Nephron (organoid): Measurements from ENCODE around the gene PRPF4.
"Not testable (repeated sequence)": the region's sequence is repeated elsewhere in the genome, so short reads cannot be mapped to it uniquely, and the experiment has no call there.

Experiments used
- H3K27ac Mint-ChIP-seq, 3 experiments: 2 replicates each; pipeline ENCODE4 v1.8.0; 2020; ENCODE audit warnings: mixed read lengths in 3 of 3, mild to moderate bottlenecking in 2 of 3, moderate library complexity in 1 of 3
- H3K27me3 Mint-ChIP-seq: 2 replicates; pipeline ENCODE4 v1.8.0; 2021; ENCODE audit warnings: low read depth, mild to moderate bottlenecking, moderate library complexity, mixed read lengths
- H3K36me3 Mint-ChIP-seq: 2 replicates; pipeline ENCODE4 v1.8.0; 2020; ENCODE audit warnings: low read depth, mixed read lengths
- H3K4me1 Mint-ChIP-seq: 2 replicates; pipeline ENCODE4 v1.8.0; 2020; ENCODE audit warnings: mixed read lengths
- H3K4me3 Mint-ChIP-seq, 3 experiments: 2 replicates each; pipeline ENCODE4 v1.8.0; 2020; ENCODE audit warnings: mild to moderate bottlenecking in 3 of 3, mixed read lengths in 3 of 3, moderate library complexity in 2 of 3
- H3K9me3 Mint-ChIP-seq: 2 replicates; pipeline ENCODE4 v1.8.0; 2020; ENCODE audit warnings: mixed read lengths
- CTCF ChIP-seq, 3 experiments: fragments of 200-600 bp; sonication (generic); IDR thresholded peaks; one replicate each; pipeline ENCODE4 v1.5.0; 2021; ENCODE audit warnings: antibody characterized with exemption in 3 of 3; ENCODE audit not compliant: unreplicated experiment in 3 of 3

PRPF4 gene

DNA sequence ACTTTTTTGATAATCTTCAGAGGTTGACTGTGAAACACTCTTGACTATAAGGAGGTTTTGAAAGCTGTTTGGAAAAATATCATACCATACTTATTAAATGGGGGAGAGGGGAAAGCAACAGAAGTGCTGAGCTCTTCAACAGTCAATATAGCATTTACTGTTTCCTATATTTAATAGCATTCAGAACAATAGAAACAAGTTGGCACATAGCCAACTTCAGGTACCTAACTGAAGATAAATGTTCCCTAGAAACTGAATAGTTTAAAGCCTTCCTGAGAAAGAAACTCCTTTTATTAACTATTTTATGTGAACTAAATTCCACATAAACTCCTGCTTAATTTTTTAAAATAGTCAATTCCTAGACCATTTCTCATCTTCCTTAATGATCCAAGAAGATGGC lies 27.8 kb upstream of the PRPF4 start:
- Mint-ChIP-seq H3K4me1 (no peaks in the 10 kb centered on the region), H3K4me3 (no peak overlapping the region), H3K9me3 (peaks cover 6% of the 10 kb centered on the region), H3K27me3 (no peaks in the 10 kb centered on the region), H3K27ac (no peak overlapping the region), H3K36me3 (peaks cover 25% of the 10 kb centered on the region)
- TF ChIP-seq CTCF (IDR thresholded peaks at IDR 0.05; ENCODE audit: unreplicated experiment in 3 of 3), result no peak

- not testable (repeated sequence) for H3K27me3 Mint-ChIP-seq, H3K9me3 Mint-ChIP-seq, H3K27ac Mint-ChIP-seq, H3K4me3 Mint-ChIP-seq, H3K4me1 Mint-ChIP-seq
- peaks cover 28% of the 10 kb centered on the region for H3K36me3 Mint-ChIP-seq
Measured at GRCh38 chr9:113249661-113250060, 25.8 kb upstream of the PRPF4 start.

DNA sequence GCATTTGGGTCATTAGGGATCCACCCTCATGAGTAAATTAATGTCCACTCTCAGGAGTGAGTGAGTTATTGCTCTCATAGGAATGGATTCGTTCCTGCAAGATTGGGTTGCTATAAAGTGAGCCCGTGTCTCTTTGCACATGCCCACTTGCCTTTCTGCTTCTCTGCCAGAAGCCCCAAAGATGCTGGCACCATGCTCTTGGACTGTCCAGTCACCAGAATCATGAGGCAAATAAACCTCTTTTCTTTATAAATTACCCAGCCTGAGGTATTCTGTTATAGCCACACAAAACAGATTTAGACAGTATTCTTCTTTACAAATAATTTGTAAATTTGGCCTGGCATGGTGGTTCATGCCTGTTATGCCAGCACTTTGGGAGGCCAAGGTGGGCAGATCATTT lies 24.7 kb upstream of the PRPF4 start:
- no peaks in the 10 kb centered on the region for H3K4me1 Mint-ChIP-seq
- peaks cover 28% of the 10 kb centered on the region for H3K36me3 Mint-ChIP-seq
- TF ChIP-seq CTCF (IDR thresholded peaks at IDR 0.05; ENCODE audit: unreplicated experiment in 3 of 3), result no peak
- H3K27me3 Mint-ChIP-seq, result no peaks in the 10 kb centered on the region
- no peak overlapping the region for H3K4me3 Mint-ChIP-seq
- H3K27ac Mint-ChIP-seq, result no peak overlapping the region
- peaks cover 6% of the 10 kb centered on the region for H3K9me3 Mint-ChIP-seq

GRCh38 chr9:113254991-113255390 lies 20.5 kb upstream of the PRPF4 start:
- H3K27ac Mint-ChIP-seq, result no peak overlapping the region
- no peak overlapping the region for H3K4me3 Mint-ChIP-seq
- H3K9me3 Mint-ChIP-seq, result peaks cover 2% of the 10 kb centered on the region
- TF ChIP-seq CTCF (IDR thresholded peaks at IDR 0.05; ENCODE audit: unreplicated experiment in 3 of 3), result no peak
- H3K27me3 Mint-ChIP-seq, result no peaks in the 10 kb centered on the region
- no peaks in the 10 kb centered on the region for H3K4me1 Mint-ChIP-seq
- peaks cover 35% of the 10 kb centered on the region for H3K36me3 Mint-ChIP-seq

- Mint-ChIP-seq H3K27ac (no peak overlapping the region), H3K27me3 (no peaks in the 10 kb centered on the region), H3K4me3 (no peak overlapping the region), H3K4me1 (no peaks in the 10 kb centered on the region), H3K9me3 (peaks cover 2% of the 10 kb centered on the region), H3K36me3 (peaks cover 39% of the 10 kb centered on the region)
- TF ChIP-seq CTCF (IDR thresholded peaks at IDR 0.05; ENCODE audit: unreplicated experiment in 3 of 3), result no peak
Measured at GRCh38 chr9:113255438-113255837, 20.0 kb upstream of the PRPF4 start.

- Mint-ChIP-seq H3K4me1 (no peaks in the 10 kb centered on the region), H3K9me3 (no peaks in the 10 kb centered on the region), H3K4me3 (no peak overlapping the region), H3K27me3 (no peaks in the 10 kb centered on the region), H3K36me3 (peaks cover 42% of the 10 kb centered on the region), H3K27ac (no peak overlapping the region)
- no peak for TF ChIP-seq CTCF (IDR thresholded peaks at IDR 0.05; ENCODE audit: unreplicated experiment in 3 of 3)
Measured at GRCh38 chr9:113257863-113258262, 17.6 kb upstream of the PRPF4 start.
